ENCODE measurements around the gene TMEM9.

The TMEM9 gene

GRCh38 chr1:201154389-201155165, at the start of gene TMEM9:
TSS of gene TMEM9 (minus strand) at chr1:201154474. CDS start at chr1:201153923, 551 bp downstream.
- peak; percentile 99 for DNase-seq

DNA sequence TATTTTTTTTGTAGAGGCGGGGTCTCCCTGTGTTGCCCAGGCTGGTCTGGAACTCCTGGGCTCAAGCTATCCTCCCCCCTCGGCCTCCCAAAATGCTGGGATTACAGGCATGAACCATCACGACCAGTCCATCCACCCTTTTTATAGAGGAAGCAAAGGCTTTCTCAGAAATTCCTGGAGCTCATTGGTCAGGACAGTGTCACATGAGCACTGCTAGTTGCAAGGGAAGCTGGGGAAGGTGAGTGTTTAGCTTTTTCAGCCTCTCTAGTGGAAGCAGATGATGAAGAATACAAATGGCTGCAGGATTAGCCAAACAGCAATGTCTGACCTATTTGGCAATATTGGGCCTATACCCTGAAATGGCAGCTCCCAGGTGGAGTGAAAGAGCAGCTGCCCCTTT, 44.3 kb upstream of the TMEM9 start:
- no peak for DNase-seq

DNA sequence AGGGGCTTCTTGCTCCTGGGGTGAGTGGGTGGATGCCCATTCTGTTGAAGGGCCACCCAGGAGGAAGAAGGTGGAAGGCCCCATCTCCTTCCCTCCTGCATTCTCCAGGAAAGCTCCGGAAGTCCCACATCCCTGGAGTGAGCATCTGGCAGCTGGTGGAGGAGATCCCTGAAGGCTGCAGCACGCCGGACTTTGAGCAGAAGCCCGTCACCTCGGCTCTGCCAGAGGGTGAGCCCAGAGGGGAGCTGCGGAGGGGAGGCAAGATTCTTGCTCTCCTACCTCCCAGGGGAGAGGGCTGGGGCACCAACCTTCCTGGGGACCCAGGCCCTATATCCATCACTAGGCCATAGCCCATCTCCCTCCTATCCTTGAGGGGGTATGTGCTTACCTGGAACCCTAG, 39.8 kb upstream of the TMEM9 start:
- no peak for DNase-seq

- peak; percentile 52 for DNase-seq
Observed at GRCh38 chr1:201192261-201192788, 38.1 kb upstream of the TMEM9 start.

- DNase-seq, result no peak
Observed at GRCh38 chr1:201191653-201192260, 37.5 kb upstream of the TMEM9 start.

DNA sequence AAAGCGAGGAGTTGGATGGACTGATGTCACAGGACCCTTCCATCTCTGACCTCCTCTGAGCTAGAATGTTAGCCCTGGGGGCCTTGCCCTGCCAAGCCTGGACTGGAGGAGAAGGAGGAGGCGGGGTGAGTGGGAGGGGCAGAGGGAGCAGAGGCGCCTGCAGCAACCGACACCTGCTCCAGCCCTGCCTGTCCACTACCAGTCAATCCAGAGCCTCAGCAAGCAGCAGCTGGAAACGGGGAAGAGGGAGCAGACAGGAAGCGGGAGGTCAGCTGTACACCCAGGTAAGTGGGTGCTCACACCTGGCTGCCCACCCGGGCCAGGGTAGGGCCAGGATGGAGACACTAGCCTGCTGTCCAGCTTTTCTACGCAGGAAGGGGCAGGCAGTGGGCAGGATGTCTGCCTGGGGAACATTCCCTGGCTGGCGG, 36.4 kb upstream of the TMEM9 start, which contains the start of gene IGFN1:
Gene IGFN1 (plus strand): TSS at position 201 of the 428 bp plus-strand sequence. CDS start 2,470 bp downstream, outside the sequence.
- DNase-seq, result no peak

DNA sequence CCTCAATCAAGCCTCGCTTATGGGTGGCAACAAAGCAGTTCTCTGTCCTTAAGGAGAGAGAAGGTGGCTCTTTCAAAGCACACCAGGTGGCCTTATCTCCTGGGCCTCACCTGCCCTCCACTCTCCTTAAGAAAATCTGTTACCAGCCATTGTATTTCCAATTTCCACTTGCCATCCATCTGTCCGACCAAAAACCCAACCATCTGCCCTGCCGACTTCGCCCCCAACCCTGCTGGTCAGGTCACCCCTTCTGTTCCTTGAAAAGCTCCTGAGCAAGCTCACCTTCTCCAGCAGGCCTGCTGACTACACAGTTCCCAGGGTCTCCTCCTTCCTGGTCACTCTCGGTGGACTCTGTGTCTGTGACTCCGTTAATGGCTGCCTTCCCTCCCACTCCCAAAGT, 35.7 kb upstream of the TMEM9 start:
- no peak for DNase-seq

- DNase-seq, result no peak
Observed at GRCh38 chr1:201189085-201189484, 34.8 kb upstream of the TMEM9 start.

DNA sequence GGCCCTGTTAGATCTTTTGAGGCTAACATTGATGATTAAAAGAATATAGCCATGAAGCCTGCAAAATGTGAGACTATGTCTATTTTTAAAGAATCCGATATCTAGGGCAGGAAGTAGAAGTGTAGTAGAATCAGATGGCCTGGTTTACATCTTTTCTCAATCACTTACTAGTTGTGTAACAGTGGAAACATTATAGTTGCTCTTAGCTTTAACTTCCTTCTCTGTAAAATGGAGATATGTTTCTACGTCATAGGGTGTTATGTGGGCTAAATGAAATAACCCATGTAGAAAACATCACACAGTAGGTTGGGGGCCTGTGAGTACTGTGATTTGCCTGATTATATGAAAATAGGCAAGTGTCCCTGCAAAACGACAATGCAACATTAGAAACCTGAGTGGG, 31.9 kb upstream of the TMEM9 start:
- DNase-seq, result no peak

DNA sequence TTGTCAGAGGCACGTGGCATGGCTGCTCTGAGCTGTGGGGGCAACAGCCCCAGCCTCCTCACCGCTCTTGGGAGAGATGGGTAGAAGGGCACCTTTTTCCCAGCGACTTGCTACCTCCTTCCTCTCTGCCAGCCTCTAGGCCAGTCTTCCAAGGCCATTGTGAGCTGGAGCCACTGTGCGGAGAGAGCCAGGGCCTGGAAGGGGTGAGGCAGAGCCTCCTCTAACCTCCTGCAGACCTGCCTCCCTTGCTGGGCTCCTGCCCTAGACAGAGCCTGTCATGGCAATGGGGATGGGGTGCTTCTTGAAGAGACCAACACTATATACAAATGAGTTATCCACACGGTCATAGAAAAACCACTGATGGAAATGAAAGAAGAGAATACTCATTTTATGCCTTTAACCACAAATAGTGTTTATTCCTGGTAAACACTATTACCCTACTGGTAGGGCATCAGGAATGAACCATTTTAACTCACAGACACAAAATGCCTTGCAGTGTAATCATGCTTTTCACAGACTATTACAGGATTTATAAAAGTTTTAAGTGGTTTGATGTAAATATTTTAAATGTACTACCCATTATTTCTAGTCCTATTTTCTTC, 31.4 kb upstream of the TMEM9 start:
- DNase-seq, result no peak

DNA sequence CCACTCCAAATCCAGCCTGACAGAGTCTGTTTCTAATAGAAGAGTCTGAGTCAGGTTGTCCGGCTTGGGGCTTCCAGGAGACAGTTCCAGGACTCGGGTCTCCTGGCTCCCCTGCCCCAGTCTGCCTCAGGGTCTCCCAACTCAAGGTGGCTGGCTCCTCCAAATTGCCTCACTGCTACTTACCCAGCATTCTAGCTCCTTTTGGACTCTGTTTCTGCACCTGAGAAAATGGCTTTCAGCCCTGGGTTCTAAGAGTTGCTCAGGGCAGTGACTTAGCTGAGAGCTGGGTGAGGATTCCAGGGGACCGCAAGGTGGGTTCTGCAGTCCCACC, 30.8 kb upstream of the TMEM9 start:
- no peak for DNase-seq

DNA sequence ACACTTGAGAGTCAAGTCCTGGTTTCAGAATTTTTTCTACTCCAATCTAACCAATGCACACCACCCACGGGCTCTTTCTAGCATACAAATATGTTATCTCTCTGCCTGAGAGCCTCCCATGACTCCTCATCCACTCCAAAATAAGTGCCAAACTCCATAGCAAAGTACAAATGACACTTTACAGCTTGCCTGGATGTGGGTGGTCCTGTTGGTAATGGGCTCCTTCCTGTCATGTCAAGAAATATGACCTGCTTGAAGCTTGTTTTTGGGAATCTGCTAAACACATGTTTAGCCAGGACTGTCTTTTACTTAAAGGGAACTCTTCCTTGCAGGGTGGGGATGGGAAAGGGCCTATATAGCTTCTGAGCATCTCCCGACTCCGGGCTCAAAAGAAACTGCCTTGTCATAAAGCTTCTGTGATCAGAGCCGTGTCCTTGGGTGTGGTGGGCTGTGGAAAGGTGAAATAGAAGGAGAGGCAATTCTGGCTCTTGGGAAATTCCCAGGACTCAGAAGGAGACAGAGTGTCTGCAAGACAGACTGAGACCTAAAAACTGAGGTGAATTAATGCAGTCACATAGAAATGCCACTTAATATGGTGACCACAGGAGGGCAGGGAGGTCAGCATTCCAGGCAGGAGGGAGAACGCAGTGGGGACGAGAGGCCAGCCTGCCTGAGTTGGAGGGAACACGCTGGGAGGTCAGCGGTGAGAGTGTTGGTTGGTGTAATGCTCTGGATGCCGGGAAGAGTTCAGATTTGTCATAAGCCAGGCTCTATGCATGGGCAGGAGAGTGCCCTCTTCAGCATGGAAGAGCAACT, 30.2 kb upstream of the TMEM9 start:
- peak; percentile 46 for DNase-seq

DNA sequence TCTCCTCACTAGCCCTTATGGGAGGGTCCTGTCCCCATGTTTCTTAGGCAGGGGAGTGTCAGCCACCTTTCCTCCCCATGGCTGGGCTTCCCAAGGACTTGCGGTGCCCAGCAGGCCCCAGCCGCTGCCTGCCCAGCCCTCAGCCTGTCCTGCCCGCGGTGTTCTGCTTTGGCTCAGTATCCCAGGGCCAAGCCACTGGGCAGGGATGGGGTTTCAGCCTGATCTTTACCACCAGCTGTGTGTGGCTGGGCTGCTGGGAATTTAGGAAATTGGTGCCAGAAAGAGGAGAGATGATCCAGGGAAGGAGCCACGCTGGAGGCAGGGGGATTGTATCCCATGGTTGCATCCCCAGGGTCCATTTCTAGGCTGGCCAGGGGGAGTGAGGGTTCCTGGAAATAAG, 29.5 kb upstream of the TMEM9 start:
- DNase-seq, result peak; percentile 29

DNA sequence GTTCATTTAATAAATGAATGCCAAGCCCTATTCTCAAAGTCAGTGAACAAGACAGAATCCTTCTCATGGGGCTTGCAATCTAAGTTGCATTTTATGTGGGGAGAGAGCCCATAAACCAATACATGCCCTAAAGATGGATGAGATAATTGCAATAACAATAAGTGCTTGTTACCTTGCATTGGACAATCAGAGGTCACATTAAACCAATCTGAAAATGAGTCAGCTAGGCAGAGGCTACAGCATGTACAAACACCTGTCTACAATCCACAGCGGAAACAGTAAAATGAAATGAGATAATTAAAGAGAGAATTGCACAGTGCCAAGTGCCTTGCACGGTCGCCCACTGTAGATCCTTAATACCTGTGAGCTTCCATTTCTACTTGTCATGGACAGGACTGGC, 28.9 kb upstream of the TMEM9 start:
- no peak for DNase-seq

DNA sequence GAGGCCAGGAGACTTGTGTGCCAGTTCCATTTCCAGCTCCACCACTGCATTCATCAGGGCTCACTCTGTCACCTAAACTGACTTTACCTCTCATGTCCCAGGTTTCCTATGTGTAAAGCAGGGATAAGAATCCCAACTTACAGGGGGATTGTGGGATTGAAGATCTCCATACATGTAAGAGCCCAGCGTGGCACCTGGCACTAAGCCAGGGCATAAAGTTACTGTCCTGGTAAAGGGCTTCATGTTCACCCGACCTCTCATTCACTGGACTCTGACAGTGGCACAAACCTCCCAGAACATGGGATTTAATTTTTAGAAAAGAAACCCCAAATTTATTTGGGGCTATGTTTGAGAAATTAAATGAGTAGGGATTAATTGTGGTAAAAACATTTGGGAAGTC, 27.5 kb upstream of the TMEM9 start:
- no peak for DNase-seq

GRCh38 chr1:201181323-201181722, 27.0 kb upstream of the TMEM9 start:
- no peak for DNase-seq

GRCh38 chr1:201180901-201181300, 26.6 kb upstream of the TMEM9 start:
- DNase-seq, result peak; percentile 31

DNA sequence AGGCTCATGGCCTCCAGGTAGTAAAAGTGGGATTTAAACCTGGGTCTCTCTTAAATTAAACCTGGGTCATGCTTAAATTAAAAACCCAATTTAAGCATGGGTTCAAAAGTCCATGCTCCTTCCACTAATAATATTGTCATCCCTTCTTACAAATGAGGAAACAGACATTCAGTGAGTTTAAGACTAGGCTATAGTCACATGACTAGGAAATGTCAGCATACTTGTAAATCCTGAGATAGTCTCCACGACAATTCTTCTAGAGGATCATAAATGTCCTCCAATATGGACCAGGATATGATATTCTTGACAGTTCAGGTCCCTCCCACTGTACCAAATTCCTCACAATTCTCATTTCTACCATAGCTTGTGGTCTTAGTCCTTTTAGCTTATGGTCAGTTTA, 25.9 kb upstream of the TMEM9 start:
- no peak for DNase-seq

DNA sequence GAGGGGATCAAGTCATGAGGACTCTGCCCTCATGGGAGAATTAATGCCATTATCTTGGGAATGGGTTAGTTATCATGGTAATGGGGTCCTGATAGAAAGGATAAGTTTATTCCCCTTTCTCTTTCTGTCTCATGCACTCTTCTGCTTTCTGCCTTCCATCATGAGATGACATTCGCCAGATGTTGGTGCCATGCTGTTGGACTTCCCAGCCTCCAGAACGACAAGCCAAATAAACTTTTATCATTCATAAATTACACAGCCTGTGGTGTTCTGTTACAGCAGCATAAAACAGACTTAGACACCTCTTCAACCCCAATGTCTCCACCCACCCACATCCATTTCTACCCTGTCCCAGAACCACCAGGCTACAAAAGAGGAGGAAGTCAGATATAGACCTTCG, 24.4 kb upstream of the TMEM9 start:
- DNase-seq, result no peak

DNA sequence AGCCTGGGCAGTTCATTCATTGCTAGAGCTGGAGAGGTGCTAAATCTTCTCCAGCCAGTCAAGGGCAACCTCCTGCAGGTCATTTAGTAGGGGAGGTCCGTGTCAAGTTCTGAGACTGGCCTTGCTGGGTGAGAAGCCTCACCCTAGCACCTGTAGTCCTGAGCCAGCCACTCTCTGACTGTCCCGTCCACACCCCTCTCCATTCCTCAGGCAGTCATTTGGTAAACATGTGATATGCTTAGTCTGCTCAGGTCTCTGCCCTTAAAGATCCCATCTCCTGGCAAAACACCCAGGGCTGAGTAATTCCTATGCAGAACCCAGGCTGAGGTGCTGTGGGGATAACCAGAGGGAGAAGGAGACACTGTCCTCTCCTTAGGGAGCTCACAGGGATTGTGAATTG, 22.7 kb upstream of the TMEM9 start:
- no peak for DNase-seq

DNA sequence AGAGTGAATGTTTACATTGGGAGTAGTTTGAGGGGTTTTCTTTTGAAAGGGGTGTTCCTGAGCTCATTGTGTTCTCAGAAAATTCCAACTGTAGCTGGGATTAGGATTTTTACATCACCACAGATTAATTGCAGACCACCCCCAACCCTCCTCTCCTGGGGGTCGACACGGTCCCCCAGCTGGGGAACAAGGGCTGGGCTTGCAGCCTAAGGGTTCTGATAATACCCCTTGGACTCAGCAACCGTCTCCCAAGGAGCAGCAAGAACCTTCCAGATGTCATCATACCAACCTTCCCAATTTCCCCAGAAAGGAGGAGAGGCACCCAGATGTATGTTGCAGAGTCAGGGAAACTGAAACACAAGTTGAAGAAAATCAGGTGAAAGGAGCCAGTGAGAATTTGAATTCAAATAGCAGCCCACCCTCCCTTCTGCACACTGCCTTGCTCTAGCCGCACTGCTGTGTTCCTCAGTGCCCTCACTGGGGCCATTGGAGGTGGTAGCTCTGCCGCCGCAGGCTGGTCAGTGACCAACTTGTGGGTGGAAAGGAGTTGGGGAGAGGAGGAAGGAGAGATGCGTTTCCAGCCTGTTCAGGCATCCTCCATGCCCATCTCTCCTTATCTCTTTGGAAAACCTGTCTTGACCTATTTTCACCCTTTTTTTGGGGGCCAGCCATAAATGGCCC, 21.7 kb upstream of the TMEM9 start:
- DNase-seq, result no peak

DNA sequence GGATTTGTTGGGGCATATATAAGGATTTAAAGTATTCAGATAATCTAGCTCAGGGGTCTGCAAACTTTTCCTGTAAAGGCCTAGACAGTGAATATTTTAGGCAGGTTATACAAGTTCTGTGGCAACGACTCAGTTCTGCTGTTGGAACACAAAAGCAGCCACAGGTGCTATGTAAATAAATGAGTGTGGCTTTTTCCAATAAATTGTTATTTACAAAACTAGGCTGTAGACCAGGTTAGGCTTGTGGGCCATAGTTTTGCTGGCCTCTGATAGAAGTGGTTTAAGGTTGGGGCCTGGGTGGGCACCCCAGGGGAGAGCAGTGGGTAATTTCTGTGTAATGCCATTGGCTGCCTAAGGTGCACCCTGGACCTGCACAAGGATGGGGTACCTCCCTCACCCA, 19.5 kb upstream of the TMEM9 start:
- no peak for DNase-seq

Measured in femur (tissue), 1 donor.